ENCODE data around the gene CHST1. TPM values are rescaled to one million over a fixed set of nuclear protein-coding genes. Genes with fewer than 3 reads are reported as not detected.

The CHST1 gene
- total RNA-seq, 1 experiment from 2014 or later, result not detected

DNA sequence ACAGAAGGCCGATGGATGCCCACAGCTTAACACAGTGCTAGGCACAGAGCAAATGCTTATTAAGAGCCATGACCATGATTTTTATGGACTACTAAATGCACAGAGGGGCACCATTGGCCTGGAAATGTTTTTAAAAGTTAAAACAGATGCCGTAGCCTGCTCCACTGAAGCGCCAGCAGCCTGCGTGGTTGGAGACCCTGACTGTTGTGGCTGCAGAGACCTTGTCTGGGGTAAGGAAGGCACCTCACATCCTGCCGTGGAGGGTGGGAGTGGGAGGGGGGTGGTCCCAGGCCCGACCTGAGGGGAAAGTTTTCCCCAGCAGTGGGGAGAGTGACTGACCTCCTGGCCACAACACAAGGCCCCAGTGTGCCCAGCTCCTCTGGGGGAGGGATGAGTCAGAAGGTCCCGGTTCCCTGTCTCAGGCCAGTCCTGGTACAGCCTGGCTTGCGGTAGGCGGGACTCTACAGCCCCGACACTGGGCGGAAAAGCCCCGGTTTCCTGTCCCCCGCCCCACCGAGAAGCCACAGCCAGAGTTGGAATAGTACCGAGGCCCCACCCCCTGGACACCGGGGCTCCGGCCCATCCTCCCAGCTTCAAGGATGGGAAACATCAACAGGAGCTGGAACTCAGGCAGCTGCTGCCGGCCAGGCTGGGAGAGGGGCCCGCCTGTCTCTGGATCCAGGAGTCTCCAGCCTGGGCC, 7.0 kb downstream of the CHST1 start:
- peaks cover 12% of the 10 kb centered on the region for H3K27me3 ChIP-seq (replicated peaks; ENCODE audit: control insufficient read depth, insufficient read depth, low read length)

GRCh38 chr11:45657496-45658260, 7.7 kb downstream of the CHST1 start:
- Histone ChIP-seq H3K9me3 (no peaks in the 10 kb centered on the region), H3K4me1 (no peaks in the 10 kb centered on the region), H3K27me3 (replicated peaks; ENCODE audit: control insufficient read depth, insufficient read depth, low read length) (peaks cover 13% of the 10 kb centered on the region), H3K4me3 (ENCODE audit: low read depth, low read length) (no peak overlapping the region), H3K36me3 (ENCODE audit: control insufficient read depth, insufficient read depth, low read length) (no peaks in the 10 kb centered on the region)
- TF ChIP-seq CTCF (IDR thresholded peaks at IDR 0.05; ENCODE audit: insufficient read depth in 1 of 2, low read depth in 1 of 2, low read length in 1 of 2, severe bottlenecking in 1 of 2, unreplicated experiment in 1 of 2), result no peak
- Mint-ChIP-seq H3K4me1 (ENCODE audit: low read depth, unreplicated experiment) (no peaks in the 10 kb centered on the region), H3K27me3 (ENCODE audit: insufficient read depth, unreplicated experiment) (peaks cover 29% of the 10 kb centered on the region), H3K4me3 (ENCODE audit: unreplicated experiment) (no peak overlapping the region), H3K27ac (ENCODE audit: unreplicated experiment) (no peak overlapping the region), H3K36me3 (ENCODE audit: insufficient read depth, unreplicated experiment) (no peaks in the 10 kb centered on the region), H3K9me3 (ENCODE audit: unreplicated experiment) (no peaks in the 10 kb centered on the region)
- no TSS peak for BruUV-seq (replicated peaks)
- CTCF ChIA-PET, result interaction anchor here (1.0 kb wide), 1 partner anchor 157 kb away, joined by 4 read pairs; no protein-coding TSS in a partner anchor
- intact Hi-C loops (cut with micrococcal nuclease; ENCODE audit: unreplicated experiment), result loop anchor here (5.0 kb wide), 1 partner anchor 115 kb away; no protein-coding TSS in a partner anchor
- POLR2A ChIA-PET, result no interaction called here
- DNase-seq, result no peak

More for the DNA sequence above, 7.0 kb downstream of the CHST1 start:
- Mint-ChIP-seq H3K4me1 (ENCODE audit: low read depth, unreplicated experiment) (no peaks in the 10 kb centered on the region), H3K27me3 (ENCODE audit: insufficient read depth, unreplicated experiment) (peaks cover 33% of the 10 kb centered on the region), H3K4me3 (ENCODE audit: unreplicated experiment) (no peak overlapping the region), H3K36me3 (ENCODE audit: insufficient read depth, unreplicated experiment) (no peaks in the 10 kb centered on the region), H3K9me3 (ENCODE audit: unreplicated experiment) (no peaks in the 10 kb centered on the region), H3K27ac (ENCODE audit: unreplicated experiment) (no peak overlapping the region)
- intact Hi-C loops (cut with micrococcal nuclease; ENCODE audit: unreplicated experiment), result loop anchor here (5.0 kb wide), 1 partner anchor 114 kb away; no protein-coding TSS in a partner anchor
- Histone ChIP-seq H3K4me1 (no peaks in the 10 kb centered on the region), H3K36me3 (ENCODE audit: control insufficient read depth, insufficient read depth, low read length) (no peaks in the 10 kb centered on the region), H3K9me3 (no peaks in the 10 kb centered on the region), H3K4me3 (ENCODE audit: low read depth, low read length) (no peak overlapping the region)
- no TSS peak for BruUV-seq (replicated peaks)
- ChIA-PET CTCF (no interaction called here), POLR2A (no interaction called here)
- no peak for DNase-seq
- no peak for TF ChIP-seq CTCF (IDR thresholded peaks at IDR 0.05; ENCODE audit: insufficient read depth in 1 of 2, low read depth in 1 of 2, low read length in 1 of 2, severe bottlenecking in 1 of 2, unreplicated experiment in 1 of 2)

DNA sequence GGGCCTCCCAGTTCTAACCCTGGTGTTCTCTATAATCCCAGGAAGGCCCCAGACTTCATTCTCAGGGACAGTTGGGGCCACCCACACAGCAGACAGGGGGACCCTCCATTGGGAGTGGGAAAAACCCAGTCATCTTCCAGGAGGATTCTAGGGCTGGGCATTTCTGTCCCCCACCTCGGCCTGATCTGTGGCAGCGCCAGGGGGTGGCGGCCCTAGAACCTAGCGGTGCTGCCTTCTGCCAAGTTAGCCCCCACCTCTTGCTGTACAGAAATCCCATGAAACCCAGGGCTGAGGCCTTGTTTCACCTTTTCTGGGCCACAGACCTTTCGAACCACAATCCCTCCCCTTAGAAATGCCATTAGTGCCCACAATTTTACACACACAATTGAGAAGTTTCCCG, 9.6 kb downstream of the CHST1 start:
- no peak overlapping the region for H3K4me3 ChIP-seq (ENCODE audit: low read depth, low read length)
- H3K36me3 ChIP-seq (ENCODE audit: control insufficient read depth, insufficient read depth, low read length), result no peaks in the 10 kb centered on the region
- no peaks in the 10 kb centered on the region for H3K9me3 Mint-ChIP-seq (ENCODE audit: unreplicated experiment)
- H3K4me3 Mint-ChIP-seq (ENCODE audit: unreplicated experiment), result no peak overlapping the region
- ChIA-PET CTCF (interaction anchor here (0.6 to 3.3 kb wide), 4 partner anchors 96 to 315 kb away, joined by 3 to 36 read pairs (median 10); no protein-coding TSS in a partner anchor), POLR2A (no interaction called here)
- peaks cover 6% of the 10 kb centered on the region for H3K27me3 ChIP-seq (replicated peaks; ENCODE audit: control insufficient read depth, insufficient read depth, low read length)
- intact Hi-C loops (cut with micrococcal nuclease; ENCODE audit: unreplicated experiment), result loop anchor here (1.0 to 5.0 kb wide), 2 partner anchors 116 to 285 kb away; no protein-coding TSS in a partner anchor
- no peak for TF ChIP-seq CTCF (IDR thresholded peaks at IDR 0.05; ENCODE audit: insufficient read depth in 1 of 2, low read depth in 1 of 2, low read length in 1 of 2, severe bottlenecking in 1 of 2, unreplicated experiment in 1 of 2)
- no peaks in the 10 kb centered on the region for H3K9me3 ChIP-seq
- DNase-seq, result no peak
- no peaks in the 10 kb centered on the region for H3K36me3 Mint-ChIP-seq (ENCODE audit: insufficient read depth, unreplicated experiment)
- H3K4me1 ChIP-seq, result no peaks in the 10 kb centered on the region
- H3K27ac Mint-ChIP-seq (ENCODE audit: unreplicated experiment), result no peak overlapping the region
- peaks cover 30% of the 10 kb centered on the region for H3K27me3 Mint-ChIP-seq (ENCODE audit: insufficient read depth, unreplicated experiment)
- no peaks in the 10 kb centered on the region for H3K4me1 Mint-ChIP-seq (ENCODE audit: low read depth, unreplicated experiment)
- BruUV-seq (replicated peaks), result no TSS peak

Measured in Caco-2 (cell line).